ENCODE data around the gene CCDC92B. TPM values are rescaled to one million over a fixed set of nuclear protein-coding genes. Genes with fewer than 3 reads are reported as not detected.

The CCDC92B gene
- polyA plus RNA-seq, 1 experiment = 0.02 TPM

DNA sequence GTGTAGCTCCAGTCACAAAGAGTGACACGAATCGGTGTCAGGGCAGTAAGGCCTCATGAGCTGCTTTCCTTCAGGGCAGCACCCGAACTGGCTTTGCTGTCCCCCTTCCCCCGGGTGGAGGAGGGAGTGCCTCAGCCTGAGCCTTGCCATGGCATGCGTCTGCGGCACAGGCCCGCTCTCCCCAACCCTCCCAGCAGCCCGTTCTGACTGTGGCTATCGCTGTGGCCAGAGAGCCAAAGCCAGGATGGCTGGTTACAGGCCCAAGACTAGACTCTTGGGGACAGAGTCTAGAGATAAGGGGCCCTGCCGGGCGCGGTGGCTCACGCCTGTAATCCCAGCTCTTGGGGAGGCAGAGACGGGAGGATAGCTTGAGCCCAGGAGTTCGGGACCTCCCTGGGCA, 63.8 kb downstream of the CCDC92B start:
- ChIA-PET CTCF (interaction anchor here (2.3 kb wide), 1 partner anchor 11 kb away, joined by 11 read pairs; no protein-coding TSS in a partner anchor), POLR2A (no interaction called here)
- H3K27me3 ChIP-seq (ENCODE audit: control insufficient read depth, insufficient read depth, low read length) = no peaks in the 10 kb centered on the region
- no peak for TF ChIP-seq CTCF (IDR thresholded peaks at IDR 0.05; ENCODE audit: insufficient read depth, low read depth, low read length)
- DNase-seq (ENCODE audit: low read depth) = no peak
- no peak overlapping the region for H3K4me3 ChIP-seq (ENCODE audit: low read depth, low read length)
- H3K36me3 ChIP-seq (ENCODE audit: control insufficient read depth, insufficient read depth, low read length) = peaks cover 16% of the 10 kb centered on the region

- no peak for DNase-seq (ENCODE audit: low read depth)
- POLR2A ChIA-PET = no interaction called here
- TF ChIP-seq CTCF (IDR thresholded peaks at IDR 0.05; ENCODE audit: insufficient read depth, low read depth, low read length) = no peak
- peaks cover 19% of the 10 kb centered on the region for H3K36me3 ChIP-seq (ENCODE audit: control insufficient read depth, insufficient read depth, low read length)
- no peak overlapping the region for H3K4me3 ChIP-seq (ENCODE audit: low read depth, low read length)
- CTCF ChIA-PET = interaction anchor here (0.6 to 1.5 kb wide), 2 partner anchors 10 to 50 kb away, joined by 4 to 5 read pairs; no protein-coding TSS in a partner anchor
- H3K27me3 ChIP-seq (ENCODE audit: control insufficient read depth, insufficient read depth, low read length) = no peaks in the 10 kb centered on the region
Measured at GRCh38 chr17:2684549-2684948, 64.9 kb downstream of the CCDC92B start.

GRCh38 chr17:2683912-2684311, 65.5 kb downstream of the CCDC92B start:
- TF ChIP-seq CTCF (IDR thresholded peaks at IDR 0.05; ENCODE audit: insufficient read depth, low read depth, low read length) = no peak
- H3K36me3 ChIP-seq (ENCODE audit: control insufficient read depth, insufficient read depth, low read length) = peaks cover 19% of the 10 kb centered on the region
- ChIA-PET POLR2A (no interaction called here), CTCF (interaction anchor here (1.5 kb wide), 1 partner anchor 9 kb away, joined by 5 read pairs; no protein-coding TSS in a partner anchor)
- no peak overlapping the region for H3K4me3 ChIP-seq (ENCODE audit: low read depth, low read length)
- no peak for DNase-seq (ENCODE audit: low read depth)
- H3K27me3 ChIP-seq (ENCODE audit: control insufficient read depth, insufficient read depth, low read length) = no peaks in the 10 kb centered on the region

- no peak overlapping the region for H3K4me3 ChIP-seq (ENCODE audit: low read depth, low read length)
- ChIA-PET POLR2A (no interaction called here), CTCF (interaction anchor here (0.8 kb wide), 1 partner anchor 144 kb away, joined by 3 read pairs; no protein-coding TSS in a partner anchor)
- no peak for DNase-seq (ENCODE audit: low read depth)
- H3K36me3 ChIP-seq (ENCODE audit: control insufficient read depth, insufficient read depth, low read length) = peaks cover 19% of the 10 kb centered on the region
- H3K27me3 ChIP-seq (ENCODE audit: control insufficient read depth, insufficient read depth, low read length) = no peaks in the 10 kb centered on the region
- no peak for TF ChIP-seq CTCF (IDR thresholded peaks at IDR 0.05; ENCODE audit: insufficient read depth, low read depth, low read length)
Measured at GRCh38 chr17:2682176-2682938, 67.1 kb downstream of the CCDC92B start.

GRCh38 chr17:2681650-2682049, 67.8 kb downstream of the CCDC92B start:
- Histone ChIP-seq H3K4me3 (ENCODE audit: low read depth, low read length) (no peak overlapping the region), H3K27me3 (ENCODE audit: control insufficient read depth, insufficient read depth, low read length) (no peaks in the 10 kb centered on the region), H3K36me3 (ENCODE audit: control insufficient read depth, insufficient read depth, low read length) (peaks cover 19% of the 10 kb centered on the region)
- ChIA-PET POLR2A (no interaction called here), CTCF (interaction anchor here (0.6 to 0.8 kb wide), 2 partner anchors 127 to 145 kb away, joined by 3 to 4 read pairs; no protein-coding TSS in a partner anchor)
- TF ChIP-seq CTCF (IDR thresholded peaks at IDR 0.05; ENCODE audit: insufficient read depth, low read depth, low read length) = no peak
- DNase-seq (ENCODE audit: low read depth) = no peak

Data from BJ (cell line).